ENCODE results near the gene TTC38. TPM values are rescaled to one million over a fixed set of nuclear protein-coding genes. Genes with fewer than 3 reads are reported as not detected.
"Not testable (repeated sequence)": the region's sequence is repeated elsewhere in the genome, so short reads cannot be mapped to it uniquely, and the experiment has no call there.

The TTC38 gene
- total RNA-seq, 1 donor from 2014 or later = 28.1 TPM

DNA sequence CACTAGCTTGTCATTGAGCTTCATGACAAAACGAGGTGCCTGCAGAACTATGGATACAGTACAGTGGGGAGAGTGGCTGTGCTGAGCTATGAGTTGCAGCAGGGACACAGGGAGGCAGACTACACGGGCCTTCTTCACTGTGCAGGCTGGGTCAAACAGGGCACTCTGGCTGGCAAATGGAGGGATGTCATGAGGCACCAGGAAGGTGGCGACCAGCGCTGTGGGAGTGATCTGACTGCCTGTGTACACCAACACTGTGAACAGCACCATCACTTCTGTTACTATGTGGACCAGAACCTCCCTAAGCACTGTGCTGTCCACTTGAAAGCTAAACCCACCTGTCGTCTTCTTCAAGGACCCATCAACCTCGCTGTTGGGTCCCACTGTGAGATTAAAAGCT is 7.8 kb upstream of the TTC38 start:
- Mint-ChIP-seq H3K27ac (ENCODE audit: unreplicated experiment) (no peak overlapping the region), H3K27me3 (ENCODE audit: unreplicated experiment) (peaks cover 35% of the 10 kb centered on the region), H3K4me3 (ENCODE audit: unreplicated experiment) (no peak overlapping the region), H3K9me3 (ENCODE audit: unreplicated experiment) (peaks cover 13% of the 10 kb centered on the region), H3K4me1 (ENCODE audit: unreplicated experiment) (no peaks in the 10 kb centered on the region), H3K36me3 (ENCODE audit: unreplicated experiment) (no peaks in the 10 kb centered on the region)
- TF ChIP-seq, protein P1, sequence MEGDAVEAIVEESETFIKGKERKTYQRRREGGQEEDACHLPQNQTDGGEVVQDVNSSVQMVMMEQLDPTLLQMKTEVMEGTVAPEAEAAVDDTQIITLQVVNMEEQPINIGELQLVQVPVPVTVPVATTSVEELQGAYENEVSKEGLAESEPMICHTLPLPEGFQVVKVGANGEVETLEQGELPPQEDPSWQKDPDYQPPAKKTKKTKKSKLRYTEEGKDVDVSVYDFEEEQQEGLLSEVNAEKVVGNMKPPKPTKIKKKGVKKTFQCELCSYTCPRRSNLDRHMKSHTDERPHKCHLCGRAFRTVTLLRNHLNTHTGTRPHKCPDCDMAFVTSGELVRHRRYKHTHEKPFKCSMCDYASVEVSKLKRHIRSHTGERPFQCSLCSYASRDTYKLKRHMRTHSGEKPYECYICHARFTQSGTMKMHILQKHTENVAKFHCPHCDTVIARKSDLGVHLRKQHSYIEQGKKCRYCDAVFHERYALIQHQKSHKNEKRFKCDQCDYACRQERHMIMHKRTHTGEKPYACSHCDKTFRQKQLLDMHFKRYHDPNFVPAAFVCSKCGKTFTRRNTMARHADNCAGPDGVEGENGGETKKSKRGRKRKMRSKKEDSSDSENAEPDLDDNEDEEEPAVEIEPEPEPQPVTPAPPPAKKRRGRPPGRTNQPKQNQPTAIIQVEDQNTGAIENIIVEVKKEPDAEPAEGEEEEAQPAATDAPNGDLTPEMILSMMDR (IDR thresholded peaks at IDR 0.05) = no peak
- no peak for DNase-seq (ENCODE audit: extremely low spot score, unreplicated experiment)

DNA sequence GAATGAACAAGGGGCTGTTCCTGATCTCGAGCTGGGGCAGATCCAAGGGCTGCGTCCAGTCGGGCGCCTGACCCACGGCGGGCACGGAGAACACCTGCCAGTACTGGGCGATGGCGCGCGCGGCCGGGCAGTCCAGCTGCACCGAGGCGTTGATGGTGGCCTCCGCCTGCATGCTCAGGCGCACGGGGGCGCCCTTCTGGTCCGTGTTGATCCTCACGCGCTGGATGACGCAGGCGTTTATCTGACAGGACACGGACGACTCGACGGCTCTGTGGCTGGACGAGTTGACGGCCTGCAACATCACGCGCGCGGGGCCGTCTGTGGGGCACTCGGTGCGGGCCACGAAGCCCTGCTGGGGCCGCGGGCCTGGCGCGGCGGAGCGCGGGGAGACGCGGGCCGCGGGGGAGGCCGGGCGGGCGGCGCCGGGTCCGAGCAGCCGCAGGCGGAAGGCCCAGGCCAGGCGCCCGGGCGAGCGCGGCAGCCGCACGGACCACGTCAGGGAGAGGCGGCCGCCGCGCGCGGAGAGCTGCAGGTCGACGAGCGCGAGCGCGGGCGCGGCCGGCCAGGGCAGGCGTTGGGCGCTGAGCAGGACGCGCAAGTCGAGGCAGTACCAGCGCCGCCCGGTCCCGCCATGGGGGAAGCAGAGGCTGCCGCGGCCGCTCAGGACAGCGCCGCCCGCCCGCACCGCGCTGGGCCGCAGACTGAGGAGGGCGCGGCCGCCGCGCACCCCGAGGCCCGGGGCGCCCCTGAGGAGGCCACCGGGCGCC is 5.2 kb upstream of the TTC38 start:
- TF ChIP-seq, protein P1 (IDR thresholded peaks at IDR 0.05) = peak; percentile 36
- Mint-ChIP-seq H3K36me3 (ENCODE audit: unreplicated experiment) (no peaks in the 10 kb centered on the region), H3K9me3 (ENCODE audit: unreplicated experiment) (peaks cover 8% of the 10 kb centered on the region), H3K27me3 (ENCODE audit: unreplicated experiment) (peaks cover 35% of the 10 kb centered on the region), H3K4me1 (ENCODE audit: unreplicated experiment) (peaks cover 7% of the 10 kb centered on the region), H3K27ac (ENCODE audit: unreplicated experiment) (no peak overlapping the region), H3K4me3 (ENCODE audit: unreplicated experiment) (peak overlapping the region; percentile 44)
- DNase-seq (ENCODE audit: extremely low spot score, unreplicated experiment) = no peak

DNA sequence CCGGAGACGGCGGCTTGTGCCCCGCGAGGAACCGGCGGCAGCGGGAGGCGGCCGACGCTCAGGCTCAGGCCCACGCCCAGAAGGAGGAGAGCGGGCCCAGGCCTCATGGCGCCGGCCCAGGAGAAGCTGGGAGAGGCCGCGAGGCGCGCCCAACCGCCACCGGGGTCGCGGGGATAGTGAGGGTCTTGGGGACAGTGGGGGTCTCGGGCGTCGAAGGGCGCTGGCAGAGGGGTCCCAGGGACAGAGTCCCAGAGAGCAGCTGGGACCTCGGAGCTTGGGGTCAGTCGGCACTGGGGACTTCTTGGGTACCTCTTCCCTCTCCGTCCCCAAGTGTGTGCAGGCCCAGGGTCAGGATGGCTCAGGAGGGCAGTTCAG is 4.6 kb upstream of the TTC38 start, which contains the start of gene PKDREJ:
Gene PKDREJ (minus strand): TSS at position 128 of the 375 bp plus-strand sequence. CDS start 21 bp downstream, at position 107.
- H3K27ac Mint-ChIP-seq (ENCODE audit: unreplicated experiment) = no peak within 1 kb of the TSS
- peaks cover 3% of the 10 kb centered on the region for H3K9me3 Mint-ChIP-seq (ENCODE audit: unreplicated experiment)
- peaks cover 29% of the 10 kb centered on the region for H3K27me3 Mint-ChIP-seq (ENCODE audit: unreplicated experiment)
- H3K4me1 Mint-ChIP-seq (ENCODE audit: unreplicated experiment) = peaks cover 9% of the 10 kb centered on the region
- no peaks in the 10 kb centered on the region for H3K36me3 Mint-ChIP-seq (ENCODE audit: unreplicated experiment)
- TF ChIP-seq, protein P1 (IDR thresholded peaks at IDR 0.05) = no peak
- peak within 1 kb of the TSS; percentile 44 for H3K4me3 Mint-ChIP-seq (ENCODE audit: unreplicated experiment)
- no peak for DNase-seq (ENCODE audit: extremely low spot score, unreplicated experiment)

DNA sequence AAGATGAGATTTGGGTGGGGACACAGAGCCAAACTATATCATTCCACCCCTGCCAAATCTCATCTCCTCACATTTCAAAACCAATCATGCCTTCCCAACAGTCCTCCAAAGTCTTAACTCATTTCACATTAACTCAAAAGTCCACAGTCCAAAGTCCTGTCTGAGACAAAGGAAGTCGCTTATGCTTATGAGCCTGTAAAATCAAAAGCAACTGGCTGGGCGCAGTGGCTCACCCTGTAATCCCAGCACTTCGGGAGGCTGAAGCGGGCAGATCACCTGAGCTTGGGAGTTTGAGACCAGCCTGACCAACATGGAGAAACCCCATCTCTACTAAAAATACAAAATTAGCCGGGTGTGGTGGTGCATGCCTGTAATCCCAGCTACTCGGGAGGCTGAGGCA is 3.3 kb upstream of the TTC38 start:
- not testable (repeated sequence) for DNase-seq (ENCODE audit: extremely low spot score, unreplicated experiment); H3K4me3 Mint-ChIP-seq (ENCODE audit: unreplicated experiment); H3K9me3 Mint-ChIP-seq (ENCODE audit: unreplicated experiment); H3K36me3 Mint-ChIP-seq (ENCODE audit: unreplicated experiment); H3K27ac Mint-ChIP-seq (ENCODE audit: unreplicated experiment)
- peaks cover 27% of the 10 kb centered on the region for H3K27me3 Mint-ChIP-seq (ENCODE audit: unreplicated experiment)
- peaks cover 21% of the 10 kb centered on the region for H3K4me1 Mint-ChIP-seq (ENCODE audit: unreplicated experiment)

DNA sequence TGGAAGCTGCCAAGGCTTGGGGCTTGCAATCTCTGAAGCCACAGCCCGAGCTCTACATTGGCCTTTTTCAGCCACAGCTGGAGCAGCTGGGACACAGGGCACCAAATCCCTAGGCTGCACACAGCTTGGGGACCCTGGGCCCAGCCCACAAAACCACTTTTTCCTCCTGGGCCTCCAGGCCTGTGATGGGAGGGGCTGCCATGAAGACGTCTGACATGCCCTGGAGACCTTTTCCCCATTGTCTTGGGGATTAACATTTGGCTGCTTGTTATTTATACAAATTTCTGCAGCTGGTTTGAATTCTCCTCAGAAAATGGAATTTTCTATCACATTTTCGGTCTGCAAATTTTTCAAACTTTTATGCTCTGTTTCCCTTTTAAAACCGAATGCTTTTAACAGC is 2.2 kb upstream of the TTC38 start:
- not testable (repeated sequence) for DNase-seq (ENCODE audit: extremely low spot score, unreplicated experiment); H3K36me3 Mint-ChIP-seq (ENCODE audit: unreplicated experiment)

DNA sequence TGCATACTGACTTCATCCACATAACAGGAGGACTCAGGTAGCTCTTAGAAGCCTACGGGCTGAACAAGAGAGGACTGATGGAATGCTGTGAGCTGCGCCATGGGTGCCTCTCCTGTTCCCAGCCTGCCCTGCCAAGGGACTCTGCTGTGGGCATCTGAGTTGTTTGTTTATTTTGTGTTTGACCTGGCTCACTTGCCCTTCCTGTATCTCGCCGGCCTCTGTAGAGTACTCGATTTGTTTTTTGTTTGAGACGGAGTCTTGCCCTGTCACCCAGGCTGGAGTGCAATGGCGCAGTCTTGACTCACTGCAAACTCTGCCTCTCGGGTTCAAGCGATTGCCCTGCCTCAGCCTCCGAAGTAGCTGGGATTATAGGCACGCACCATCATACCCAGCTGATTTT is 1.8 kb downstream of the TTC38 start:
- H3K4me3 Mint-ChIP-seq (ENCODE audit: unreplicated experiment) = peak overlapping the region; percentile 91
- H3K9me3 Mint-ChIP-seq (ENCODE audit: unreplicated experiment) = no peaks in the 10 kb centered on the region
- peaks cover 26% of the 10 kb centered on the region for H3K4me1 Mint-ChIP-seq (ENCODE audit: unreplicated experiment)
- TF ChIP-seq, protein P1 (IDR thresholded peaks at IDR 0.05) = no peak
- H3K27ac Mint-ChIP-seq (ENCODE audit: unreplicated experiment) = no peak overlapping the region
- H3K36me3 Mint-ChIP-seq (ENCODE audit: unreplicated experiment) = peaks cover 7% of the 10 kb centered on the region
- no peak for DNase-seq (ENCODE audit: extremely low spot score, unreplicated experiment)
- H3K27me3 Mint-ChIP-seq (ENCODE audit: unreplicated experiment) = no peaks in the 10 kb centered on the region

More for the DNA sequence above, 2.2 kb upstream of the TTC38 start:
- Mint-ChIP-seq H3K27me3 (ENCODE audit: unreplicated experiment) (peaks cover 18% of the 10 kb centered on the region), H3K4me1 (ENCODE audit: unreplicated experiment) (peaks cover 26% of the 10 kb centered on the region)
- not testable (repeated sequence) for H3K9me3 Mint-ChIP-seq (ENCODE audit: unreplicated experiment); H3K27ac Mint-ChIP-seq (ENCODE audit: unreplicated experiment); H3K4me3 Mint-ChIP-seq (ENCODE audit: unreplicated experiment)

Measured in osteocyte (in vitro differentiated cells).